Progenitor cell of endocrine pancreas (in vitro differentiated cells): Measurements from ENCODE around the gene MICU1. TPM values are rescaled to one million over a fixed set of nuclear protein-coding genes. Genes with fewer than 3 reads are reported as not detected.
A peak's percentile ranks its signal among the peaks of the same experiment; 100 is the strongest.

ENCODE experiments used
- DNase-seq: peaks from one replicate; pipeline ENCODE4 v3.0.0; 2021; ENCODE audit warnings: low spot score; ENCODE audit not compliant: unreplicated experiment
- H3K27ac Mint-ChIP-seq: 2 replicates; pipeline ENCODE4 v1.8.0; 2021; ENCODE audit warnings: mild to moderate bottlenecking, moderate library complexity, mixed read lengths
- H3K27me3 Mint-ChIP-seq: 2 replicates; pipeline ENCODE4 v1.8.0; 2021; ENCODE audit warnings: mixed read lengths
- H3K36me3 Mint-ChIP-seq: 2 replicates; pipeline ENCODE4 v1.8.0; 2022; ENCODE audit warnings: mixed read lengths; ENCODE audit not compliant: insufficient read depth
- H3K4me1 Mint-ChIP-seq: 2 replicates; pipeline ENCODE4 v1.8.0; 2021; ENCODE audit warnings: low read depth, mixed read lengths
- H3K4me3 Mint-ChIP-seq: 2 replicates; pipeline ENCODE4 v1.8.0; 2021; ENCODE audit warnings: low read depth, mild to moderate bottlenecking, moderate library complexity, mixed read lengths
- H3K9me3 Mint-ChIP-seq: 2 replicates; pipeline ENCODE4 v1.8.0; 2021; ENCODE audit warnings: low read depth, mixed read lengths
- CTCF ChIP-seq: fragments of 200-600 bp; sonication (generic); IDR thresholded peaks from one replicate; pipeline ENCODE4 v1.5.0; 2021; ENCODE audit warnings: antibody characterized with exemption, mild to moderate bottlenecking; ENCODE audit not compliant: unreplicated experiment
- total RNA-seq: library from RNA; stranded (reverse); gene quantifications from 2 replicates; pipeline ENCODE4 v1.2.1, GENCODE V29; 2021

Gene MICU1
- total RNA-seq, 1 donor from 2014 or later = 63.3 TPM

DNA sequence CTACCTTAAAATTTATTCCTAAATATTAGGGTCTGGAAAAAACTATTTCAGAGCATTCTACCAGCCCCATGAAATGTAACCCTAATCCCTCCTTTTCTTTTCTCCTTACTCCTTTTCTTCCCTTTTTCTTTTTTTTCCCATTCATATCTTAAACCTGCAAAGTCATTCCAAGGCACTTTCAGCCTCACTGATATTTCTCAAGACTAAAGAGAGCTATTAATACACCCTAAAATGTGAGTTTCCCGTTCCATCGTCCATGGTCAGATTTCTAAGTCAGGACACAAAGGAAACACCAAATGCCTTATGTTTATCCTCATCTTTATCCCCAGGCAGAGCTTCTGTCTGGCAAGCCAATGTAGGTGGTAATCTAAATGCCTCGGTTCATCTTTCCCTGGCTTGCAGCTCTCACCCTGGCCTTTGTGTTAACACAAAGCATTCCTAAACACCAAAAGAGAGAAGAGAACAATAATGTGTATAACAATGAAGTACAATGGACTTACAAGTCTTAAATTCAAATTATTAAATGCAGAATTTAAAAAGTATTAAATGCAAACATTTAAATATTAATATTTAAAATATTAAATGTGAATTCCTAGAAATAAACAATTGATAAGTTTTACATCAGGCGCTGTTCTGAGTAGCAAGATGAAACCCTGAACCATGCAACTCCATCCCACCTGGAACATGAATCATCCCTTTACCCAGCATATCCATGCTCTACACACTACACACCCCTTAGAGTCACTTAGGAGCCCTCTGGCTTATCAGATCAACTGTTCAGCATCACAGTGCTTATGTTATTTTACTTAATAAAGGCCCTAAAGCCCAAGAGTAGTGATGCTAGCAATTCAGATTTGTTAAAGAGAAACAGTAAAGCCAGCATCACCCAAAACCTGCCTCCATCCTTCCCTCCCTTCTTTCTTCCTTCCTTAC lies 26.8 kb downstream of the MICU1 start:
- no peak for TF ChIP-seq CTCF
- no peak overlapping the region for H3K27ac Mint-ChIP-seq
- no peak overlapping the region for H3K4me3 Mint-ChIP-seq
- no peaks in the 10 kb centered on the region for H3K27me3 Mint-ChIP-seq
- H3K4me1 Mint-ChIP-seq = peaks cover 5% of the 10 kb centered on the region
- DNase-seq = no peak
- peaks cover 1% of the 10 kb centered on the region for H3K9me3 Mint-ChIP-seq
- H3K36me3 Mint-ChIP-seq = peaks cover 5% of the 10 kb centered on the region

DNA sequence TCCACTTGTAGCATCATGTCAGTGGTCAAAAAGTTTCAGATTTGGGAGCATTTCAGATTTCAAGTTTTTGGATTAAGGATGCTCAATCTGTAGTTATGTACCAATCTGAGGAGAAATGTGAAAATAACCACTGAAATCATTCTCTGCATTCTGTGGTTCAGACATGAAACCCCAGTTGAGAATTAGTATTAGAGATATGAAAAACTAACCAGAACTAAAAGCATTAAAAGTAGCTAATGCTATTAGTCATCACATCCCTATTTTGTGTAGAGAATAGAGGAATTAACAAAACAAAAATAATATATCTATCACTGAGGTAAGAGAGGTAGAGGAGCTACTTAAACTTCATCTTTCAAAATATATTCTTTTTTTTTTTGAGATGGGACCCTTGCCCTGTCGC lies 28.0 kb downstream of the MICU1 start:
- no peak for TF ChIP-seq CTCF
- Mint-ChIP-seq H3K27ac (no peak overlapping the region), H3K36me3 (peaks cover 12% of the 10 kb centered on the region), H3K27me3 (no peaks in the 10 kb centered on the region), H3K9me3 (peaks cover 5% of the 10 kb centered on the region), H3K4me3 (no peak overlapping the region), H3K4me1 (peaks cover 3% of the 10 kb centered on the region)
- no peak for DNase-seq

GRCh38 chr10:72595436-72595835 lies 30.4 kb downstream of the MICU1 start:
- DNase-seq = no peak
- Mint-ChIP-seq H3K4me1 (peaks cover 1% of the 10 kb centered on the region), H3K27me3 (no peaks in the 10 kb centered on the region), H3K27ac (no peak overlapping the region), H3K4me3 (no peak overlapping the region), H3K36me3 (peaks cover 21% of the 10 kb centered on the region), H3K9me3 (peaks cover 9% of the 10 kb centered on the region)
- TF ChIP-seq CTCF = no peak

DNA sequence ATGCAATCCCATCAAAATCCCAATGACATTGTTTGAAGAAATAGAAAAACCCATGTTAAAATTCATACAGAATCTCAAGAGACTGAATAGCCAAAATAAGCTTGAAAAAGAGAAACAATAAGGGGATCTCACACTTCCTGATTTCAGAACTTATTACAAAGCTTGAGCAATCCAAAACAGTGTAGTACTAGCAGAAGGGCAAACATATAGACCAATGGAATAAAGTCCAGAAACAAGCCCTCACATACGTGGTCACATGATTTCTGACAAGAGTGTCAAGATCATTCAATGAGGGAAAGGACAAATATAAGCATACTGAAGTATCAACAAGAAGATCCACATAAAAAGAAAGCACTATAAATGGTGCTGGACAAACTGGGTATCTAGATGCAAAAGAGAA lies 31.9 kb downstream of the MICU1 start:
- no peak for DNase-seq
- H3K4me3 Mint-ChIP-seq = no peak overlapping the region
- no peaks in the 10 kb centered on the region for H3K4me1 Mint-ChIP-seq
- no peak overlapping the region for H3K27ac Mint-ChIP-seq
- H3K9me3 Mint-ChIP-seq = peaks cover 9% of the 10 kb centered on the region
- H3K36me3 Mint-ChIP-seq = peaks cover 21% of the 10 kb centered on the region
- no peaks in the 10 kb centered on the region for H3K27me3 Mint-ChIP-seq
- TF ChIP-seq CTCF = no peak

DNA sequence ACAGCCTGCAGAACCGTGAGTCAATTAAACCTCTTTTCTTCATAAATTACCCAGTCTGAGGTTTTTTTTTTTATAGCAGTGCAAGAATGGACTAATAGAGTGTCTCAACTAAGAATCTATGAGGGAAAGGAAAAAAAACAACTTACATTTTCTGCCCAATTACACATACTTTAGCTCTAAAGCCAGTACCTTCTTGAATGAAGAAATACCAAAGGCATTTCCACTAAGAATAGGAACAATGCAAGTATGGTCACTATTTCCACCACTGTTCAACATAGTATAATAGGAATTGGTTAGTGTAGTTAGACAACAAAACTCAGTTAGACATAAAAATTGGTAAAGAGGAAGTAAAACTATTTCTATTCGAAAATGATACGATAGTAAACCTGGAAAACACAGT lies 37.6 kb downstream of the MICU1 start:
- no peak for TF ChIP-seq CTCF
- DNase-seq = no peak
- peaks cover 5% of the 10 kb centered on the region for H3K9me3 Mint-ChIP-seq
- H3K36me3 Mint-ChIP-seq = peaks cover 10% of the 10 kb centered on the region
- H3K27me3 Mint-ChIP-seq = no peaks in the 10 kb centered on the region
- H3K27ac Mint-ChIP-seq = peak overlapping the region; percentile 7
- no peak overlapping the region for H3K4me3 Mint-ChIP-seq
- H3K4me1 Mint-ChIP-seq = peaks cover 4% of the 10 kb centered on the region
